ENCODE measurements around the gene PEX5. TPM values are rescaled to one million over a fixed set of nuclear protein-coding genes. Genes with fewer than 3 reads are reported as not detected.

The PEX5 gene
- polyA plus RNA-seq, 6 donors from 2014 or later = 8.3 to 15.3 (median 12.3) TPM

DNA sequence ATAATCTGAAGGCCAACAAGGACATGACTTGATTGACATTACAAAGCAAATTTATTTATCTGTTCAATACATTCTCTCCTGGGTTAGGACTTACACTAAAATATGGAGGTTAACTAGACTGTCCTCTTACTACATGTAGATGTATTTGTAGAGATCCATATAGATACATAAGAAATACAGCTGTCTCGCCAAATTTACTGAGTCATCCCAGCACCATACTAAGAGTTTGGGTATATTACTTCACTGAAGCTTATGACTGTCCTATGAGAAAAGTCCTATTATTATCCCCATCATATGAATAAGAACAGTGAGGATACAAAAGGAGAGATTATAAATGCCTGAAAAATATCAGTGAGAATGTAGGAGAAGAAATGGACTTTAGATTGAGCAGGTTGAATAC is 69.6 kb downstream of the PEX5 start:
- Mint-ChIP-seq H3K36me3 (no peaks in the 10 kb centered on the region), H3K4me1 (no peaks in the 10 kb centered on the region), H3K27me3 (peaks cover 24 to 34% (median 26%) of the 10 kb centered on the region in 3 donors), H3K4me3 (no peak overlapping the region), H3K9me3 (peaks cover 0 to 9% (median 2%) of the 10 kb centered on the region in 7 donors), H3K27ac (no peak overlapping the region)
- DNase-seq (no peak), ATAC-seq (ENCODE audit: low read depth in 2 of 2) (no peak)

Other genes with a start within 250 kb of the PEX5 start
- not detected for gene RNU7-1, start 245.9 kb upstream of the PEX5 start, polyA plus RNA-seq (ENCODE audit: low read depth in 6 of 6)
- gene C12orf57, start 245.7 kb upstream of the PEX5 start, polyA plus RNA-seq (ENCODE audit: low read depth in 6 of 6) = 100 to 1,000 TPM; 126 to 211 (median 194) TPM
- gene PTPN6, start 238.3 kb upstream of the PEX5 start, polyA plus RNA-seq (ENCODE audit: low read depth in 6 of 6) = 1,000 to 10,000 TPM in 1 of 6 donors, 100 to 1,000 TPM in 5; 398 to 1,059 (median 612) TPM
- gene PHB2, start 219.0 kb upstream of the PEX5 start, polyA plus RNA-seq (ENCODE audit: low read depth in 6 of 6) = 100 to 1,000 TPM; 107 to 127 (median 114) TPM
- gene EMG1, start 218.8 kb upstream of the PEX5 start, polyA plus RNA-seq (ENCODE audit: low read depth in 6 of 6) = 10 to 100 TPM; 69.7 to 82.7 (median 80.4) TPM
- 10 to 100 TPM; 14.4 to 30.7 (median 16.7) TPM for gene LPCAT3, start 171.2 kb upstream of the PEX5 start, polyA plus RNA-seq (ENCODE audit: low read depth in 6 of 6)
- under 1 TPM in 1 of 6 donors, not detected in 5; 0.12 TPM for gene C1S, start 129.0 kb upstream of the PEX5 start, polyA plus RNA-seq (ENCODE audit: low read depth in 6 of 6)
- 1 to 10 TPM in 4 of 6 donors, under 1 TPM in 1, not detected in 1; 0.95 to 3.1 (median 1.9) TPM for gene C1R, start 97.2 kb upstream of the PEX5 start, polyA plus RNA-seq (ENCODE audit: low read depth in 6 of 6)
- 1 to 10 TPM; 2.4 to 9.6 (median 3.5) TPM for gene C1RL, start 80.5 kb upstream of the PEX5 start, polyA plus RNA-seq (ENCODE audit: low read depth in 6 of 6)
- gene RBP5, start 60.8 kb upstream of the PEX5 start, polyA plus RNA-seq (ENCODE audit: low read depth in 6 of 6) = under 1 TPM in 1 of 6 donors, not detected in 5; 0.51 TPM
- gene CLSTN3, start 59.3 kb upstream of the PEX5 start, polyA plus RNA-seq (ENCODE audit: low read depth in 6 of 6) = 1 to 10 TPM in 5 of 6 donors, not detected in 1; 1.7 to 3.4 (median 2.9) TPM
- gene ACSM4, start 114.4 kb downstream of the PEX5 start, polyA plus RNA-seq (ENCODE audit: low read depth in 6 of 6) = not detected